HCT116 (cell line): ENCODE measurements around the gene TMEM208. TPM values are rescaled to one million over a fixed set of nuclear protein-coding genes. Genes with fewer than 3 reads are reported as not detected.
A peak's percentile ranks its signal among the peaks of the same experiment; 100 is the strongest.

Source experiments
- ATAC-seq: fragments of 200-7000 bp; cut with Tn5 transposase; 2 replicates; pipeline ENCODE4 v1.9.1; 2020; ENCODE audit warnings: mild to moderate bottlenecking, moderate library complexity
- BruUV-seq: library from RNA; stranded (reverse); fragments of 400-500 nt; replicated peaks from 2 replicates; lab custom pipeline; 2021; lab: Mats Ljungman, UMichigan
- CTCF ChIA-PET: fragments of 300-600 bp; sonication (Branson Sonifier 250); formaldehyde crosslinking; loops from one replicate; lab custom pipeline; 2021; ENCODE audit warnings: antibody characterized with exemption; lab: Charles Lee
- POLR2A ChIA-PET: fragments of 300-600, 350-600 bp; sonication (Branson Sonifier 250); formaldehyde crosslinking; loops from one replicate; lab custom pipeline; 2021; ENCODE audit warnings: antibody characterized with exemption; lab: Charles Lee
- RAD21 ChIA-PET, 2 experiments: fragments of 300-600 bp; sonication (Branson Sonifier 250); formaldehyde crosslinking; loops; one replicate each; lab custom pipeline; 2023; ENCODE audit warnings: low total read pairs in 2 of 2; ENCODE audit not compliant: uncharacterized antibody in 2 of 2, unreplicated experiment in 2 of 2, low non-redundant PET in 1 of 2; lab: Charles Lee
- DNase-seq: peaks from one replicate; pipeline ENCODE4 v3.0.0-alpha.2; 2010; ENCODE audit warnings: low read depth, low spot score
- H2AFZ ChIP-seq: fragments of 200-600 bp; shearing (Covaris generic), sonication (generic); 2 replicates; pipeline ENCODE4 v1.6.1; 2017; ENCODE audit warnings: low read depth, mixed run types, mixed read lengths, antibody characterized with exemption, low read length; ENCODE audit not compliant: poor library complexity, severe bottlenecking
- H3K27ac ChIP-seq: 2 replicates; pipeline ENCODE4 v1.5.1; 2012; ENCODE audit warnings: low read depth, low read length
- H3K27me3 ChIP-seq: fragments of 200-600 bp; sonication (generic); 2 replicates; pipeline ENCODE4 v1.6.1; 2016; ENCODE audit warnings: mixed run types, low read length, mixed read lengths; ENCODE audit not compliant: insufficient read depth
- H3K36me3 ChIP-seq, 2 experiments: fragments of 200-500 bp in 1 of 2; fragments of 200-600 bp in 1 of 2; sonication (Bioruptor generic) in 1 of 2; sonication (generic) in 1 of 2; 2 replicates each; pipeline versions ENCODE4 v1.5.1 to v1.6.1; 2014 to 2016; ENCODE audit warnings: low read length in 2 of 2, inconsistent platforms in 1 of 2, mixed read lengths in 1 of 2, mixed run types in 1 of 2; ENCODE audit not compliant: insufficient read depth in 2 of 2, control insufficient read depth in 1 of 2
- H3K4me1 ChIP-seq, 2 experiments: fragments of 200-600 bp in 1 of 2; sonication (generic) in 1 of 2; 2 replicates each; pipeline versions ENCODE4 v1.5.1 to v1.6.1; 2012 to 2017; ENCODE audit warnings: low read length in 2 of 2, inconsistent platforms in 1 of 2, mild to moderate bottlenecking in 1 of 2, mixed read lengths in 1 of 2, mixed run types in 1 of 2, moderate library complexity in 1 of 2; ENCODE audit not compliant: insufficient read depth in 2 of 2, control insufficient read depth in 1 of 2
- H3K4me2 ChIP-seq: fragments of 200-600 bp; sonication (generic); 2 replicates; pipeline ENCODE4 v1.6.1; 2017; ENCODE audit warnings: mixed run types, low read length, mixed read lengths
- H3K4me3 ChIP-seq, 2 experiments: fragments of 200-600 bp in 1 of 2; sonication (generic) in 1 of 2; replicated peaks in 1 of 2; 2 replicates each; pipeline ENCODE4 v1.5.1; 2011 to 2016; ENCODE audit warnings: low read length in 2 of 2, control low read depth in 1 of 2, low read depth in 1 of 2, mild to moderate bottlenecking in 1 of 2, mixed read lengths in 1 of 2, mixed run types in 1 of 2
- H3K79me2 ChIP-seq: fragments of 200-600 bp; sonication (generic); 2 replicates; pipeline ENCODE4 v1.6.1; 2017; ENCODE audit warnings: mild to moderate bottlenecking, mixed run types, low read length, moderate library complexity, mixed read lengths; ENCODE audit not compliant: insufficient read depth
- H3K9ac ChIP-seq: fragments of 200-600 bp; sonication (generic); 2 replicates; pipeline ENCODE4 v1.6.1; 2016; ENCODE audit warnings: low read length, mixed read lengths
- H3K9me2 ChIP-seq: fragments of 200-600 bp; sonication (generic), shearing (Covaris generic); 2 replicates; pipeline ENCODE4 v1.6.1; 2017; ENCODE audit warnings: mixed run types, mild to moderate bottlenecking, moderate library complexity; ENCODE audit not compliant: insufficient read depth
- H3K9me3 ChIP-seq, 2 experiments: fragments of 200-500 bp in 1 of 2; fragments of 200-600 bp in 1 of 2; sonication (Bioruptor generic) in 1 of 2; sonication (generic) in 1 of 2; 2 replicates each; pipeline ENCODE4 v1.6.1; 2014 to 2017; ENCODE audit warnings: low read length in 2 of 2, mixed read lengths in 2 of 2, inconsistent platforms in 1 of 2, low read depth in 1 of 2, mild to moderate bottlenecking in 1 of 2, mixed run types in 1 of 2, moderate library complexity in 1 of 2; ENCODE audit not compliant: control insufficient read depth in 1 of 2, insufficient read depth in 1 of 2
- H4K20me1 ChIP-seq: fragments of 200-600 bp; sonication (generic), shearing (Covaris generic); 2 replicates; pipeline ENCODE4 v1.6.1; 2017; ENCODE audit warnings: mixed run types, mild to moderate bottlenecking, moderate library complexity; ENCODE audit not compliant: insufficient read depth
- ATF3 ChIP-seq: IDR thresholded peaks from 2 replicates; pipeline ENCODE4 v1.6.1; 2012
- CTCF ChIP-seq, 3 experiments: fragments of 200-600 bp in 1 of 3; sonication (generic) in 1 of 3; IDR thresholded peaks in 2 of 3; conservative IDR thresholded peaks in 1 of 3; 2 replicates each; pipeline ENCODE4 v1.5.1; 2012 to 2017; ENCODE audit warnings: low read depth in 2 of 3, low read length in 2 of 3, antibody characterized with exemption in 1 of 3, borderline replicate concordance in 1 of 3, control low read depth in 1 of 3, mild to moderate bottlenecking in 1 of 3, mixed read lengths in 1 of 3, mixed run types in 1 of 3, moderate library complexity in 1 of 3; ENCODE audit not compliant: insufficient read depth in 1 of 3
- ELF1 ChIP-seq: IDR thresholded peaks from 2 replicates; pipeline ENCODE4 v1.6.1; 2012; ENCODE audit warnings: low read depth, borderline replicate concordance
- EZH2 ChIP-seq: fragments of 200-600 bp; sonication (generic); IDR thresholded peaks from 2 replicates; pipeline ENCODE4 v1.6.1; 2017; ENCODE audit warnings: antibody characterized with exemption, mixed run types
- POLR2A ChIP-seq: IDR thresholded peaks from 2 replicates; pipeline ENCODE4 v1.7.0; 2011; ENCODE audit warnings: borderline replicate concordance; ENCODE audit not compliant: insufficient read depth, insufficient read length; ENCODE audit errors: extremely low read depth
- POLR2AphosphoS5 ChIP-seq: IDR thresholded peaks from 2 replicates; pipeline ENCODE4 v1.6.1; 2011; ENCODE audit warnings: mild to moderate bottlenecking, low read depth, low read length, moderate library complexity
- REST ChIP-seq: IDR thresholded peaks from 2 replicates; pipeline ENCODE4 v1.6.1; 2012; ENCODE audit warnings: low read depth
- YY1 ChIP-seq: IDR thresholded peaks from 2 replicates; pipeline ENCODE4 v1.6.1; 2011; ENCODE audit warnings: low read length, low read depth, moderate library complexity, mild to moderate bottlenecking; ENCODE audit not compliant: insufficient replicate concordance; ENCODE audit errors: extremely low read depth
- intact Hi-C: fragments of 100-400 bp; cut with micrococcal nuclease; formaldehyde crosslinking; loops from 2 replicates; pipeline ENCODE4 v1.10.0; 2022
- total RNA-seq: library from RNA; stranded (reverse); gene quantifications from one replicate; pipeline ENCODE4 v1.2.1, GENCODE V29; 2021; ENCODE audit not compliant: unreplicated experiment

Gene TMEM208
- total RNA-seq, 1 experiment from 2014 or later = 36.1 TPM

- TF ChIP-seq CTCF (IDR thresholded peaks at IDR 0.05 in 2 of 3, conservative IDR thresholded peaks at IDR 0.05 in 1 of 3; ENCODE audit: borderline replicate concordance in 1 of 3, insufficient read depth in 1 of 3, low read depth in 2 of 3, low read length in 2 of 3) (no peak), ELF1 (no peak), ATF3 (no peak), POLR2AphosphoS5 (no peak)
These were observed 29.2 kb upstream of the TMEM208 start (continued) for GRCh38 chr16:67197704-67198103.

- ATAC-seq (peak; percentile 67), DNase-seq (peak; percentile 64)
- peak overlapping the region; percentile 97 for H3K4me2 ChIP-seq
- no peaks in the 10 kb centered on the region for H3K9me2 ChIP-seq
- H3K27me3 ChIP-seq = no peaks in the 10 kb centered on the region
- H4K20me1 ChIP-seq = no peaks in the 10 kb centered on the region; the same call in 1 of the 2 replicates
- ChIA-PET POLR2A (interaction anchor here (1.0 to 2.3 kb wide), 5 partner anchors 10 to 49 kb away, joined by 3 to 11 read pairs (median 8); partner anchors contain the start of genes FHOD1, NOL3 and TMEM208), RAD21 (no interaction called here), CTCF (interaction anchor here (0.7 to 2.3 kb wide), 33 partner anchors 9 to 303 kb away, joined by 3 to 14 read pairs (median 5); partner anchors contain the start of genes ATP6V0D1, CES3, FBXL8 and FHOD1)
- no peak overlapping the region for H2AFZ ChIP-seq
- peak overlapping the region; percentile 99 for H3K27ac ChIP-seq
- no peaks in the 10 kb centered on the region for H3K9me3 ChIP-seq
- H3K4me1 ChIP-seq = peaks cover 19 to 42% of the 10 kb centered on the region in 2 experiments
- intact Hi-C loops = no loop called here
- TF ChIP-seq REST (no peak), YY1 (peak; percentile 63), EZH2 (no peak), POLR2A (no peak), ELF1 (no peak), CTCF (IDR thresholded peaks at IDR 0.05 in 2 of 3, conservative IDR thresholded peaks at IDR 0.05 in 1 of 3; ENCODE audit: borderline replicate concordance in 1 of 3, insufficient read depth in 1 of 3, low read depth in 2 of 3, low read length in 2 of 3) (peak in 2 of 3 experiments; percentile 98; a peak in 4 of 6 replicates)
- peaks cover 35 to 47% of the 10 kb centered on the region in 2 experiments; a peak in 3 of 4 replicates for H3K36me3 ChIP-seq
- peak overlapping the region; percentile 78 for H3K4me3 ChIP-seq
- H3K9ac ChIP-seq = peak overlapping the region; percentile 75; the same call in 1 of the 2 replicates
- no TSS peak for BruUV-seq
- peaks cover 44% of the 10 kb centered on the region for H3K79me2 ChIP-seq
These were observed 28.6 kb upstream of the TMEM208 start for GRCh38 chr16:67198238-67198734.
